Tibial artery (tissue), 4 donors: ENCODE results near the gene BCAN.

Experiments
- DNase-seq, 2 donors: peaks; one replicate each; pipeline ENCODE4 v3.0.0-alpha.2; 2019
- H3K27ac ChIP-seq, 2 donors: fragments of 200-600 bp; sonication (generic) in 1 of 2; 1 replicate in 1 of 2; 2 replicates in 1 of 2; pipeline ENCODE4 v1.5.1; 2018 to 2019; ENCODE audit warnings: mild to moderate bottlenecking in 1 of 2
- H3K27me3 ChIP-seq, 2 donors: fragments of 200-600 bp; sonication (generic) in 1 of 2; one replicate each; pipeline versions ENCODE4 v1.5.1 to v1.6.0; 2016 to 2019
- H3K36me3 ChIP-seq, 3 donors: fragments of 200-600 bp; sonication (generic) in 2 of 3; one replicate each; pipeline ENCODE4 v1.5.1; 2016 to 2019; ENCODE audit warnings: mild to moderate bottlenecking in 2 of 3
- H3K4me1 ChIP-seq, 4 donors: fragments of 200-600 bp; sonication (generic) in 2 of 4; 1 replicate in 3 of 4; 2 replicates in 1 of 4; pipeline ENCODE4 v1.5.1; 2016 to 2019
- H3K4me3 ChIP-seq, 2 donors: fragments of 200-600 bp; sonication (generic) in 1 of 2; 1 replicate in 1 of 2; 2 replicates in 1 of 2; pipeline ENCODE4 v1.5.1; 2018 to 2019; ENCODE audit warnings: mild to moderate bottlenecking in 2 of 2
- H3K9me3 ChIP-seq, 3 donors: fragments of 200-600 bp; sonication (generic) in 1 of 3; one replicate each; pipeline ENCODE4 v1.5.1; 2016 to 2019
- intact Hi-C: fragments of 100-400 bp; cut with DNase I; formaldehyde crosslinking; loops from one replicate; pipeline ENCODE4 v1.15.0; 2023; ENCODE audit warnings: low total_unique reads
- TF ChIP-seq, protein P1 (sequence below), 2 experiments: fragments of 200-600 bp in 1 of 2; fragments of 450-650 bp in 1 of 2; IDR thresholded peaks; one replicate each; pipeline ENCODE4 v1.5.1; 2017 to 2019; ENCODE audit warnings: antibody characterized with exemption in 2 of 2, mild to moderate bottlenecking in 1 of 2, moderate library complexity in 1 of 2

Gene BCAN

DNA sequence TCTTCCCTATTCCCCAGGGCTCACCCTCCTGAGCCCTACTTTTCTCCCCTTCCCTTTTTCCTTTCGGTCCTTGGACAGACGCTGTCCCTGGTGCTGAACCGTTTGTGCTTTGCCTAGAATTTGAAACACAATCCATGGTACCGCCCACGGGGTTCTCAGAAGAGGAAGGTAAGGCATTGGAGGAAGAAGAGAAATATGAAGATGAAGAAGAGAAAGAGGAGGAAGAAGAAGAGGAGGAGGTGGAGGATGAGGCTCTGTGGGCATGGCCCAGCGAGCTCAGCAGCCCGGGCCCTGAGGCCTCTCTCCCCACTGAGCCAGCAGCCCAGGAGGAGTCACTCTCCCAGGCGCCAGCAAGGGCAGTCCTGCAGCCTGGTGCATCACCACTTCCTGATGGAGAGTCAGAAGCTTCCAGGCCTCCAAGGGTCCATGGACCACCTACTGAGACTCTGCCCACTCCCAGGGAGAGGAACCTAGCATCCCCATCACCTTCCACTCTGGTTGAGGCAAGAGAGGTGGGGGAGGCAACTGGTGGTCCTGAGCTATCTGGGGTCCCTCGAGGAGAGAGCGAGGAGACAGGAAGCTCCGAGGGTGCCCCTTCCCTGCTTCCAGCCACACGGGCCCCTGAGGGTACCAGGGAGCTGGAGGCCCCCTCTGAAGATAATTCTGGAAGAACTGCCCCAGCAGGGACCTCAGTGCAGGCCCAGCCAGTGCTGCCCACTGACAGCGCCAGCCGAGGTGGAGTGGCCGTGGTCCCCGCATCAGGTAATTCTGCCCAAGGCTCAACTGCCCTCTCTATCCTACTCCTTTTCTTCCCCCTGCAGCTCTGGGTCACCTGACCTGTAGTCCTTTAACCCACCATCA lies 10.4 kb downstream of the BCAN start:
- no peaks in the 10 kb centered on the region for H3K36me3 ChIP-seq
- intact Hi-C loops, result no loop called here
- H3K27ac ChIP-seq, result no peak overlapping the region
- H3K9me3 ChIP-seq, result no peaks in the 10 kb centered on the region
- TF ChIP-seq, protein P1, sequence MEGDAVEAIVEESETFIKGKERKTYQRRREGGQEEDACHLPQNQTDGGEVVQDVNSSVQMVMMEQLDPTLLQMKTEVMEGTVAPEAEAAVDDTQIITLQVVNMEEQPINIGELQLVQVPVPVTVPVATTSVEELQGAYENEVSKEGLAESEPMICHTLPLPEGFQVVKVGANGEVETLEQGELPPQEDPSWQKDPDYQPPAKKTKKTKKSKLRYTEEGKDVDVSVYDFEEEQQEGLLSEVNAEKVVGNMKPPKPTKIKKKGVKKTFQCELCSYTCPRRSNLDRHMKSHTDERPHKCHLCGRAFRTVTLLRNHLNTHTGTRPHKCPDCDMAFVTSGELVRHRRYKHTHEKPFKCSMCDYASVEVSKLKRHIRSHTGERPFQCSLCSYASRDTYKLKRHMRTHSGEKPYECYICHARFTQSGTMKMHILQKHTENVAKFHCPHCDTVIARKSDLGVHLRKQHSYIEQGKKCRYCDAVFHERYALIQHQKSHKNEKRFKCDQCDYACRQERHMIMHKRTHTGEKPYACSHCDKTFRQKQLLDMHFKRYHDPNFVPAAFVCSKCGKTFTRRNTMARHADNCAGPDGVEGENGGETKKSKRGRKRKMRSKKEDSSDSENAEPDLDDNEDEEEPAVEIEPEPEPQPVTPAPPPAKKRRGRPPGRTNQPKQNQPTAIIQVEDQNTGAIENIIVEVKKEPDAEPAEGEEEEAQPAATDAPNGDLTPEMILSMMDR (IDR thresholded peaks at IDR 0.05), result no peak
- H3K27me3 ChIP-seq, result peaks cover 0 to 81% of the 10 kb centered on the region in 2 donors
- no peak overlapping the region for H3K4me3 ChIP-seq
- DNase-seq, result no peak
- H3K4me1 ChIP-seq, result peaks cover 0 to 10% (median 8%) of the 10 kb centered on the region in 4 donors

DNA sequence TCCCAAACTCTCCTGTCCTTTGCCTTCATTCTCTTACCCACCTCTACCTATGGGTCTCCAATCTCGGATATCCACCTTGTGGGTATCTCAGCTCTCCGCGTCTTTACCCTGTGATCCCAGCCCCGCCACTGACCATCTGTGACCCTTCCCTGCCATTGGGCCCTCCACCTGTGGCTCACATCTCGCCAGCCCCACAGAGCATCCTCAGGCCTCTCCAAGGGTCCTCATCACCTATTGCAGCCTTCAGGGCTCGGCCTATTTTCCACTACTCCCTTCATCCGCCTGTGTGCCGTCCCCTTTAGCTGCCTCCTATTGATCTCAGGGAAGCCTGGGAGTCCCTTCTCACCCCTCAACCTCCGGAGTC lies 11.1 kb downstream of the BCAN start:
- Histone ChIP-seq H3K27me3 (peaks cover 0 to 75% of the 10 kb centered on the region in 2 donors), H3K4me1 (peaks cover 0 to 16% (median 13%) of the 10 kb centered on the region in 4 donors), H3K27ac (no peak overlapping the region), H3K36me3 (no peaks in the 10 kb centered on the region), H3K9me3 (no peaks in the 10 kb centered on the region), H3K4me3 (no peak overlapping the region)
- TF ChIP-seq, protein P1 (IDR thresholded peaks at IDR 0.05), result no peak
- intact Hi-C loops, result no loop called here
- DNase-seq, result no peak

DNA sequence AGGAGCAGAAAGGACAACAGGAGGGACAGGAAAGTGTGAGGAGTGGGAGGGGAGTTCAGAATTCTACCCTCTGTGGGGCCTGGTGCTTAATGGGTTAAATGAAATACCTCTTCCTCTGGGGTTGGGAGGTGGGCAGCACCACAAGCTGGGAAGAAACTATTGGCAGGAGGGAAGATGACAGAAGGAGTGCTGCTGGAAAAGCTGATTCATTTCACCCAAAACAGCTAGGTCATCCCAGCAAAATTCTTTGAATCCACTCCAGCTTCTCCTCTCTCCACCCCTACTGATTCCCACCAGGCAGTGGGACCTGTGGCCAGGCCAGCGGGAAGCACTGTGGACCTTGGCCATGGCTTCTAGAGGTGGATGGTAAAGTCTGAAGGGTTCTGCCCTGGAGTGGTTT lies 12.8 kb downstream of the BCAN start:
- Histone ChIP-seq H3K27me3 (peaks cover 0 to 61% of the 10 kb centered on the region in 2 donors), H3K4me3 (no peak overlapping the region), H3K36me3 (no peaks in the 10 kb centered on the region), H3K4me1 (peaks cover 0 to 30% (median 21%) of the 10 kb centered on the region in 4 donors), H3K27ac (no peak overlapping the region), H3K9me3 (no peaks in the 10 kb centered on the region)
- intact Hi-C loops, result loop anchor here (5.0 kb wide), 2 partner anchors 72 to 267 kb away; no protein-coding TSS in a partner anchor
- no peak for DNase-seq
- TF ChIP-seq, protein P1 (IDR thresholded peaks at IDR 0.05), result no peak

DNA sequence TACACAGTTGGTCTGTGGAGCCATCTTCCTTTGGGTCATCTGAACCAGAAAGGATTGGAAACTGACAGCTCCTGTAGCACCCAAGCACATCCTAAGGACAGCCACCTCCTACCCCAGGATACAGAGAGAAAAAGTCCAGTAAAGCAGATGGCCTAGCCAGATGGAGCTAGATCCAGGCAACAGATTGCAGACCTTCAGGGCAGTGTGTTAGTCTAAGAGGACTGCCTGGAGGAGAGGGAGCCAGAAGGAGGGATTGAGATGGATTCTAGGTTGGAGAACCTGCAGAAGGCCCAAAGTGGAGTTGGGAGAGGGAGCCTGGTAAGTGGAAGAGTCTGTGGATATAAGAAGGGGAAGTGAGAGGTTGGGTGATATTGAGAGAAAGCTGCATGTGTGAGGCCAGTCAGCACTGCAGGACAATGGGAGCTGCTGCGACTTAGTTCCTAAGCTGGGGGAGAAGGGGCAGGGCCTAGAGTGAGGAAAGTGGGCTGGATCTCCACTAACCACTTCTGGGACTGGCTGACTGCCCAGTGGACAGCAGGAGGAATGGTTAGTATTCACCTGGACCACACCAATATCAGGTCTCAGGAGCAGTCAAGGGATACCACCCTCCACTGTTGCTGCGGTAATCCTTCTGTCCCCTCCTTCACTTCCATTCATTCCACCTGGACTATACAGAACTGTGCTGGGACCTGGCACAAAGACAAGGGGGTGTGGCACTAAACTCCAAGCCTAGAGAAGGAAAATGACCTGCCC lies 13.4 kb downstream of the BCAN start:
- TF ChIP-seq, protein P1 (IDR thresholded peaks at IDR 0.05), result no peak
- H3K27me3 ChIP-seq, result peaks cover 0 to 55% of the 10 kb centered on the region in 2 donors
- intact Hi-C loops, result loop anchor here (5.0 kb wide), 2 partner anchors 73 to 268 kb away; no protein-coding TSS in a partner anchor

DNA sequence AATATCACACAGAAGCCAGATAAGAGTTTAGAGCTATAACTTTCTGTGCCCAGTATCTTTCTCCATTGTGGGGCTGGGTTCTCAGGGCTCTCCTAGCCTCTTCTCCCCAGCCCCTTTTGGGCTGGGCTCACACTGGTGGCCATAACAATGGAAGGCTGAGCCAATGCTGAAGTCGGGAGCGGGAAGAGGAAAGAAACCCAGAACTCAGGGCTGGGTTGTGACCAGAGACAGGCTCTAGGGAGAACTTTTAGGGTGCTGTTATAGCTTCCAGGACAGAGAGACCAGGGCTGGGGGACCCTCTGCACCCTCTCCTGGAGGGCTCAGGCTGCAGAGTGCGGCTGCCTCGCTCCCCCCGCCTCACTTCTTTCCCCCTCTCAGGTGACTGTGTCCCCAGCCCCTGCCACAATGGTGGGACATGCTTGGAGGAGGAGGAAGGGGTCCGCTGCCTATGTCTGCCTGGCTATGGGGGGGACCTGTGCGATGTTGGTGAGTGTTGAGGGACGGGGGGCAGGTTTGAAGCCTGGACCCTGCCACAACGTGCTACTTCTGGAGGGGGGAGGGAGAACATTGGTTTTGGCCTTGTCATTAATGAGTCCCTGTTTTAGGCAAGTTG lies 14.1 kb downstream of the BCAN start:
- intact Hi-C loops, result loop anchor here (2.0 to 5.0 kb wide), 3 partner anchors 29 to 269 kb away; no protein-coding TSS in a partner anchor
- Histone ChIP-seq H3K9me3 (no peaks in the 10 kb centered on the region), H3K36me3 (no peaks in the 10 kb centered on the region), H3K27me3 (peaks cover 0 to 48% of the 10 kb centered on the region in 2 donors), H3K4me1 (peaks cover 0 to 43% (median 31%) of the 10 kb centered on the region in 4 donors), H3K4me3 (no peak overlapping the region), H3K27ac (no peak overlapping the region)
- DNase-seq, result no peak
- TF ChIP-seq, protein P1 (IDR thresholded peaks at IDR 0.05), result no peak

More for the DNA sequence above, 13.4 kb downstream of the BCAN start:
- no peaks in the 10 kb centered on the region for H3K9me3 ChIP-seq
- H3K36me3 ChIP-seq, result no peaks in the 10 kb centered on the region
- H3K4me1 ChIP-seq, result peaks cover 0 to 36% (median 25%) of the 10 kb centered on the region in 4 donors
- H3K4me3 ChIP-seq, result no peak overlapping the region
- no peak overlapping the region for H3K27ac ChIP-seq
- DNase-seq, result no peak
